SK-N-SH (cell line): ENCODE measurements around the gene CKB. TPM values are rescaled to one million over a fixed set of nuclear protein-coding genes. Genes with fewer than 3 reads are reported as not detected.

ENCODE experiments used
- CTCF ChIA-PET: fragments of 300-600, 350-600 bp; formaldehyde crosslinking; extraction: SDS; loops from one replicate; lab custom pipeline; 2021; lab: Yijun Ruan, JAX
- POLR2A ChIA-PET: fragments of 350-600 bp; sonication (Branson Sonifier 250); formaldehyde crosslinking; extraction: SDS; loops from one replicate; lab custom pipeline; 2020; ENCODE audit warnings: antibody characterized with exemption, inconsistent platforms; lab: Yijun Ruan, JAX
- DNase-seq: peaks from one replicate; pipeline ENCODE4 v3.0.0; 2012
- H2AFZ ChIP-seq: fragments of 200-600 bp; sonication (generic); 2 replicates; pipeline ENCODE4 v1.8.1; 2016; ENCODE audit warnings: antibody characterized with exemption, mild to moderate bottlenecking, low read depth
- H3F3A ChIP-seq: fragments of 200-600 bp; sonication (generic); replicated peaks from 2 replicates; pipeline ENCODE3; 2016; ENCODE audit warnings: antibody characterized with exemption, mild to moderate bottlenecking; ENCODE audit not compliant: insufficient read depth
- H3K27ac ChIP-seq, 2 experiments: fragments of 200-500 bp in 1 of 2; fragments of 200-600 bp in 1 of 2; sonication (Bioruptor generic) in 1 of 2; sonication (generic), shearing (Covaris generic) in 1 of 2; 2 replicates each; pipeline versions ENCODE4 v1.5.1 to v1.6.1; 2014 to 2016; ENCODE audit warnings: low read depth in 2 of 2, inconsistent platforms in 1 of 2, low read length in 1 of 2, mild to moderate bottlenecking in 1 of 2, mixed read lengths in 1 of 2
- H3K27me3 ChIP-seq: fragments of 200-600 bp; sonication (generic), shearing (Covaris generic); 2 replicates; pipeline ENCODE4 v1.6.1; 2016; ENCODE audit warnings: mixed run types; ENCODE audit not compliant: insufficient read depth
- H3K36me3 ChIP-seq, 2 experiments: fragments of 200-500 bp in 1 of 2; fragments of 200-600 bp in 1 of 2; sonication (Bioruptor generic) in 1 of 2; sonication (generic) in 1 of 2; replicated peaks in 1 of 2; 2 replicates each; pipeline versions ENCODE3 to v1.5.1; 2014 to 2016; ENCODE audit warnings: low read length in 1 of 2, mild to moderate bottlenecking in 1 of 2; ENCODE audit not compliant: insufficient read depth in 2 of 2, control insufficient read depth in 1 of 2
- H3K4me1 ChIP-seq, 2 experiments: fragments of 200-500 bp in 1 of 2; fragments of 200-600 bp in 1 of 2; sonication (Bioruptor generic) in 1 of 2; sonication (generic), shearing (Covaris generic) in 1 of 2; 2 replicates each; pipeline versions ENCODE4 v1.5.1 to v1.6.1; 2014 to 2016; ENCODE audit warnings: low read depth in 1 of 2, low read length in 1 of 2, mixed run types in 1 of 2; ENCODE audit not compliant: insufficient read depth in 2 of 2, control insufficient read depth in 1 of 2
- H3K4me2 ChIP-seq: fragments of 200-600 bp; sonication (generic), shearing (Covaris generic); 2 replicates; pipeline ENCODE4 v1.6.1; 2017; ENCODE audit warnings: mixed run types
- H3K4me3 ChIP-seq, 2 experiments: fragments of 200-500 bp in 1 of 2; fragments of 200-600 bp in 1 of 2; sonication (Bioruptor generic) in 1 of 2; sonication (generic), shearing (Covaris generic) in 1 of 2; 2 replicates each; pipeline versions ENCODE4 v1.5.1 to v1.8.1; 2014 to 2016; ENCODE audit warnings: low read depth in 2 of 2, inconsistent platforms in 1 of 2, low read length in 1 of 2, mild to moderate bottlenecking in 1 of 2, mixed read lengths in 1 of 2, moderate library complexity in 1 of 2
- H3K79me2 ChIP-seq: fragments of 200-600 bp; sonication (generic); 2 replicates; pipeline ENCODE4 v1.8.1; 2017; ENCODE audit warnings: mild to moderate bottlenecking; ENCODE audit not compliant: insufficient read depth
- H3K9ac ChIP-seq: fragments of 200-600 bp; sonication (generic); 2 replicates; pipeline ENCODE4 v1.6.1; 2017; ENCODE audit warnings: mixed run types
- H3K9me2 ChIP-seq: fragments of 200-600 bp; sonication (generic); 2 replicates; pipeline ENCODE4 v1.6.1; 2017; ENCODE audit warnings: mixed run types
- H3K9me3 ChIP-seq: fragments of 200-600 bp; sonication (generic); 2 replicates; pipeline ENCODE4 v1.6.1; 2017; ENCODE audit warnings: mixed run types, mild to moderate bottlenecking, moderate library complexity
- H4K20me1 ChIP-seq: fragments of 200-600 bp; sonication (generic); 2 replicates; pipeline ENCODE4 v1.6.1; 2017; ENCODE audit warnings: mild to moderate bottlenecking, mixed run types; ENCODE audit not compliant: insufficient read depth
- ELF1 ChIP-seq: IDR thresholded peaks from 2 replicates; pipeline ENCODE4 v1.4.0; 2012
- EZH2phosphoT487 ChIP-seq: fragments of 200-600 bp; sonication (generic); IDR thresholded peaks from 2 replicates; pipeline ENCODE4 v1.6.1; 2017; ENCODE audit warnings: low read depth, mixed run types, mild to moderate bottlenecking, antibody characterized with exemption, moderate library complexity, borderline replicate concordance
- FOSL2 ChIP-seq: IDR thresholded peaks from 2 replicates; pipeline ENCODE4 v1.4.0; 2012; ENCODE audit warnings: low read depth, mild to moderate bottlenecking, moderate library complexity, borderline replicate concordance
- FOXM1 ChIP-seq: IDR thresholded peaks from 2 replicates; pipeline ENCODE4 v1.4.0; 2012; ENCODE audit warnings: low read depth, mild to moderate bottlenecking
- GABPA ChIP-seq: IDR thresholded peaks from 2 replicates; pipeline ENCODE4 v1.4.0; 2012; ENCODE audit warnings: low read depth, mild to moderate bottlenecking
- GATA2 ChIP-seq: sonication (generic); formaldehyde crosslinking; IDR thresholded peaks from 2 replicates; pipeline ENCODE4 v1.5.0; 2020; ENCODE audit warnings: mild to moderate bottlenecking, missing genetic modification reagents
- NRF1 ChIP-seq: IDR thresholded peaks from 2 replicates; pipeline ENCODE4 v1.6.1; 2012; ENCODE audit warnings: low read depth, mild to moderate bottlenecking, low read length
- POLR2AphosphoS5 ChIP-seq: IDR thresholded peaks from 2 replicates; pipeline ENCODE4 v1.6.1; 2012; ENCODE audit warnings: low read depth, low read length
- RAD21 ChIP-seq: IDR thresholded peaks from 2 replicates; pipeline ENCODE4 v1.6.1; 2012; ENCODE audit warnings: mild to moderate bottlenecking, low read length
- RFX5 ChIP-seq: IDR thresholded peaks from 2 replicates; pipeline ENCODE4 v1.6.1; 2012; ENCODE audit warnings: mild to moderate bottlenecking, improper control_type of control experiment, low read length
- RXRA ChIP-seq: IDR thresholded peaks from 2 replicates; pipeline ENCODE4 v1.4.0; 2012; ENCODE audit warnings: low read depth, mild to moderate bottlenecking, borderline replicate concordance
- SMC3 ChIP-seq: IDR thresholded peaks from 2 replicates; pipeline ENCODE4 v1.6.1; 2012; ENCODE audit warnings: low read depth, low read length, improper control_type of control experiment
- TAF1 ChIP-seq: IDR thresholded peaks from 2 replicates; pipeline ENCODE4 v1.6.1; 2012; ENCODE audit warnings: low read depth, mild to moderate bottlenecking, low read length, moderate library complexity, borderline replicate concordance
- TCF12 ChIP-seq: IDR thresholded peaks from 2 replicates; pipeline ENCODE4 v1.4.0; 2012
- TEAD4 ChIP-seq: IDR thresholded peaks from 2 replicates; pipeline ENCODE4 v1.4.0; 2012; ENCODE audit warnings: mild to moderate bottlenecking, borderline replicate concordance; ENCODE audit not compliant: insufficient read depth
- YY1 ChIP-seq: IDR thresholded peaks from 2 replicates; pipeline ENCODE4 v1.4.0; 2012; ENCODE audit warnings: low read depth, mild to moderate bottlenecking
- WGBS: methylation state at CpG from one replicate; pipeline ENCODE4 v1.1.6; 2017; ENCODE audit warnings: low lambda C conversion rate; 5-methylcytosine and 5-hydroxymethylcytosine counted together
- polyA plus RNA-seq, 3 experiments: library from polyadenylated mRNA; depleted of rRNA; stranded (reverse); fragments of >200 nt; gene quantifications; 2 replicates each; pipeline ENCODE4 v1.2.3, GENCODE V29; 2012
- TF ChIP-seq, protein P1 (sequence below): fragments of 200-600 bp; sonication (generic); IDR thresholded peaks from 2 replicates; pipeline ENCODE4 v1.6.1; 2017; ENCODE audit warnings: antibody characterized with exemption, mild to moderate bottlenecking, moderate library complexity
- TF ChIP-seq, protein P2 (sequence below): IDR thresholded peaks from 2 replicates; pipeline ENCODE4 v1.4.0; 2012; ENCODE audit warnings: low read depth, borderline replicate concordance
- TF ChIP-seq, protein P3 (sequence below): IDR thresholded peaks from 2 replicates; pipeline ENCODE4; 2012
- TF ChIP-seq, protein P4 (sequence below): IDR thresholded peaks from 2 replicates; pipeline ENCODE4 v1.4.0; 2012; ENCODE audit warnings: low read depth

CKB gene
- polyA plus RNA-seq, 1 of the 3 experiments (the other 2 are of a cell fraction): 53.0 TPM

DNA sequence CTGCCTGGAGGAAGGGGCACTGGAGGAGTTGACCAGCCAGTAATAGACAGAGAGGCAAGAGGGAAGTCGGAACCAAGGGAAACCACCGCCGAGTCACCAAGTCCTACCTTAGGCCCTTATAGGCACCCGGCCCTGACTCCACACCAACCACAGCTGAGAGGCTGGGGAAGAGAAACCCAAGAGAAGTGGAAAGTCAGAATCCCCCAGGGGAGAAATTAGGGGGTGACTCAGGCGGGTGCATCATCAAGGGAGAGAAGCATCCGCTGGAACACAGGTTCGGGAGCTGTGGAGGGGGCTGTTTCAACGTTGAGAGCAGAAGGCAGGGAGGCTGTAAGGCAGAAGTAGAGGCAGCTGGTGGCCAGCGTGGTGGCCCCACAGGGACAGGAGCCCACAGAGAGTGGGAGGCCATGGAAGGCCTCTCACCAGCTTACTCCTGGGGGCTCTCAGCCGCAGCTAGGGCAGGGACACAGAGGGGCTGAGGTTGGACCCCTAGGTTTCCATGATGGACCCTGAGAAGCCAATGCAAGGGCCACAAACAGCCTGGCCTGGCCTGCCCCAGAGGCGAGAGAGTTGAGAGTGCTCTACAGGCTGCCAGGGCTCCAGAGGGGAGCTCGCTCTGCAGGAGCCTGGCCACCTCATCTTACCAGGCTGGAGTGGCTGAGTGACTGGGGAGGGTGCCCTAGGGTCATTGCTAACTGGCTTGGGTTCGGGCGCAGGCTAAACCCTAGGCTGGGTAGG is 4.9 kb upstream of the CKB start:
- H3K79me2 ChIP-seq: peaks cover 36% of the 10 kb centered on the region
- peaks cover 7% of the 10 kb centered on the region for H3K27me3 ChIP-seq
- H3K4me1 ChIP-seq: peaks cover 9 to 30% of the 10 kb centered on the region in 2 experiments; a peak in 1 of 4 replicates
- CTCF ChIA-PET: interaction anchor here (2.4 to 8.5 kb wide), 3 partner anchors 9 to 27 kb away, joined by 10 to 52 read pairs (median 14); no protein-coding TSS in a partner anchor
- H3K4me2 ChIP-seq: peak overlapping the region; percentile 99; the same call in 1 of the 2 replicates
- no peaks in the 10 kb centered on the region for H3K9me3 ChIP-seq
- TF ChIP-seq SMC3 (no peak), NRF1 (no peak), ELF1 (no peak), TCF12 (no peak), FOXM1 (no peak), TAF1 (no peak), RXRA (no peak), RFX5 (no peak), EZH2phosphoT487 (no peak), YY1 (no peak), FOSL2 (no peak), TEAD4 (no peak)
- TF ChIP-seq, protein P1, sequence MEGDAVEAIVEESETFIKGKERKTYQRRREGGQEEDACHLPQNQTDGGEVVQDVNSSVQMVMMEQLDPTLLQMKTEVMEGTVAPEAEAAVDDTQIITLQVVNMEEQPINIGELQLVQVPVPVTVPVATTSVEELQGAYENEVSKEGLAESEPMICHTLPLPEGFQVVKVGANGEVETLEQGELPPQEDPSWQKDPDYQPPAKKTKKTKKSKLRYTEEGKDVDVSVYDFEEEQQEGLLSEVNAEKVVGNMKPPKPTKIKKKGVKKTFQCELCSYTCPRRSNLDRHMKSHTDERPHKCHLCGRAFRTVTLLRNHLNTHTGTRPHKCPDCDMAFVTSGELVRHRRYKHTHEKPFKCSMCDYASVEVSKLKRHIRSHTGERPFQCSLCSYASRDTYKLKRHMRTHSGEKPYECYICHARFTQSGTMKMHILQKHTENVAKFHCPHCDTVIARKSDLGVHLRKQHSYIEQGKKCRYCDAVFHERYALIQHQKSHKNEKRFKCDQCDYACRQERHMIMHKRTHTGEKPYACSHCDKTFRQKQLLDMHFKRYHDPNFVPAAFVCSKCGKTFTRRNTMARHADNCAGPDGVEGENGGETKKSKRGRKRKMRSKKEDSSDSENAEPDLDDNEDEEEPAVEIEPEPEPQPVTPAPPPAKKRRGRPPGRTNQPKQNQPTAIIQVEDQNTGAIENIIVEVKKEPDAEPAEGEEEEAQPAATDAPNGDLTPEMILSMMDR: no peak
- no peak overlapping the region for H3K9ac ChIP-seq
- no peak overlapping the region for H3K4me3 ChIP-seq
- no peak overlapping the region; a peak in 1 of 4 replicates for H3K27ac ChIP-seq
- peaks cover 0 to 11% of the 10 kb centered on the region in 2 experiments for H3K36me3 ChIP-seq
- no peak for DNase-seq
- no peaks in the 10 kb centered on the region for H3K9me2 ChIP-seq
- POLR2A ChIA-PET: no interaction called here
- H3F3A ChIP-seq: peaks cover 3% of the 10 kb centered on the region
- WGBS: 87% methylated on average over 10 of the region's 14 CpGs
- H4K20me1 ChIP-seq: peaks cover 9% of the 10 kb centered on the region; the same call in 1 of the 2 replicates
- H2AFZ ChIP-seq: no peak overlapping the region

DNA sequence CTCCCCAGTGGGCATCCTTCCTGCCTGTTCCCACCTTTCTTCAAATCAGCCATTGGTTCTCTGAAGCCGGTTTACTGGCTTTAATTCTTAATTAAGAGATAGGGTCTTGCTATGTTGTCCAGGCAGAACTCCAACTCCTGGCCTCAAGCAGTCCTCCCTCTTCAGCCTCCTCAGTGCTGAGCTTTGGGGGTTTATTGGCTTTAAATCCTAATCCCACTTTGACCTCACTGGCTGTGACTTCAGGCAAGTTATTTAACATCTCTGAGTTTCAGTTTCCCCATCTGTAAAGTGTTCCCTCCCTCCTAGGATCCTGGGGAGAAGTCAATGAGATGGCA is 4.3 kb upstream of the CKB start:
- 43% methylated on average over 1 of the region's 1 CpG for WGBS
- Histone ChIP-seq H3K27ac (no peak overlapping the region), H3K4me2 (no peak overlapping the region), H3K9me3 (no peaks in the 10 kb centered on the region), H3K36me3 (peaks cover 0 to 6% of the 10 kb centered on the region in 2 experiments), H3K4me3 (no peak overlapping the region), H3K9ac (no peak overlapping the region), H2AFZ (no peak overlapping the region), H4K20me1 (peaks cover 9% of the 10 kb centered on the region; the same call in 1 of the 2 replicates), H3K79me2 (peaks cover 31% of the 10 kb centered on the region), H3F3A (peaks cover 3% of the 10 kb centered on the region), H3K9me2 (no peaks in the 10 kb centered on the region), H3K4me1 (peaks cover 9 to 30% of the 10 kb centered on the region in 2 experiments; a peak in 1 of 4 replicates), H3K27me3 (peaks cover 12% of the 10 kb centered on the region)
- ChIA-PET CTCF (interaction anchor here (8.5 kb wide), 1 partner anchor 9 kb away, joined by 52 read pairs; no protein-coding TSS in a partner anchor), POLR2A (no interaction called here)
- DNase-seq: no peak
- TF ChIP-seq FOSL2 (no peak), GATA2 (CRISPR knock-in tag) (no peak), RAD21 (no peak), GABPA (no peak), RFX5 (no peak), TAF1 (no peak), POLR2AphosphoS5 (no peak)
- TF ChIP-seq, protein P2, sequence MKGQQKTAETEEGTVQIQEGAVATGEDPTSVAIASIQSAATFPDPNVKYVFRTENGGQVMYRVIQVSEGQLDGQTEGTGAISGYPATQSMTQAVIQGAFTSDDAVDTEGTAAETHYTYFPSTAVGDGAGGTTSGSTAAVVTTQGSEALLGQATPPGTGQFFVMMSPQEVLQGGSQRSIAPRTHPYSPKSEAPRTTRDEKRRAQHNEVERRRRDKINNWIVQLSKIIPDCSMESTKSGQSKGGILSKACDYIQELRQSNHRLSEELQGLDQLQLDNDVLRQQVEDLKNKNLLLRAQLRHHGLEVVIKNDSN: no peak
- TF ChIP-seq, protein P3, sequence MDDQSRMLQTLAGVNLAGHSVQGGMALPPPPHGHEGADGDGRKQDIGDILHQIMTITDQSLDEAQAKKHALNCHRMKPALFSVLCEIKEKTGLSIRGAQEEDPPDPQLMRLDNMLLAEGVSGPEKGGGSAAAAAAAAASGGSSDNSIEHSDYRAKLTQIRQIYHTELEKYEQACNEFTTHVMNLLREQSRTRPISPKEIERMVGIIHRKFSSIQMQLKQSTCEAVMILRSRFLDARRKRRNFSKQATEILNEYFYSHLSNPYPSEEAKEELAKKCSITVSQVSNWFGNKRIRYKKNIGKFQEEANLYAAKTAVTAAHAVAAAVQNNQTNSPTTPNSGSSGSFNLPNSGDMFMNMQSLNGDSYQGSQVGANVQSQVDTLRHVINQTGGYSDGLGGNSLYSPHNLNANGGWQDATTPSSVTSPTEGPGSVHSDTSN: no peak
- TF ChIP-seq, protein P1: no peak
- TF ChIP-seq, protein P4, sequence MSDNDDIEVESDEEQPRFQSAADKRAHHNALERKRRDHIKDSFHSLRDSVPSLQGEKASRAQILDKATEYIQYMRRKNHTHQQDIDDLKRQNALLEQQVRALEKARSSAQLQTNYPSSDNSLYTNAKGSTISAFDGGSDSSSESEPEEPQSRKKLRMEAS: no peak
